Measurements from ENCODE around the gene PDZRN4. TPM values are rescaled to one million over a fixed set of nuclear protein-coding genes. Genes with fewer than 3 reads are reported as not detected.

Gene PDZRN4
- total RNA-seq, 1 donor: not detected

- TF ChIP-seq CTCF (IDR thresholded peaks at IDR 0.05; ENCODE audit: insufficient read depth, low read depth, low read length): no peak
- no peak overlapping the region for H3K4me3 ChIP-seq (ENCODE audit: low read depth, low read length)
- no peak for DNase-seq (ENCODE audit: low read depth)
These were observed 40.1 kb downstream of the PDZRN4 start for GRCh38 chr12:41228066-41228820.

- TF ChIP-seq CTCF (IDR thresholded peaks at IDR 0.05; ENCODE audit: insufficient read depth, low read depth, low read length): no peak
- no peak overlapping the region for H3K4me3 ChIP-seq (ENCODE audit: low read depth, low read length)
- no peak for DNase-seq (ENCODE audit: low read depth)
These were observed 42.6 kb downstream of the PDZRN4 start for GRCh38 chr12:41230756-41231155.

GRCh38 chr12:41234692-41235091, 46.6 kb downstream of the PDZRN4 start:
- H3K4me3 ChIP-seq (ENCODE audit: low read depth, low read length): no peak overlapping the region
- no peak for DNase-seq (ENCODE audit: low read depth)
- TF ChIP-seq CTCF (IDR thresholded peaks at IDR 0.05; ENCODE audit: insufficient read depth, low read depth, low read length): no peak

- no peak for TF ChIP-seq CTCF (IDR thresholded peaks at IDR 0.05; ENCODE audit: insufficient read depth, low read depth, low read length)
- DNase-seq (ENCODE audit: low read depth): no peak
- no peak overlapping the region for H3K4me3 ChIP-seq (ENCODE audit: low read depth, low read length)
These were observed 54.5 kb downstream of the PDZRN4 start for GRCh38 chr12:41242603-41243002.

- DNase-seq (ENCODE audit: low read depth): no peak
- no peak overlapping the region for H3K4me3 ChIP-seq (ENCODE audit: low read depth, low read length)
- TF ChIP-seq CTCF (IDR thresholded peaks at IDR 0.05; ENCODE audit: insufficient read depth, low read depth, low read length): no peak
These were observed 60.3 kb downstream of the PDZRN4 start for GRCh38 chr12:41248391-41248790.

GRCh38 chr12:41250748-41251147, 62.6 kb downstream of the PDZRN4 start:
- TF ChIP-seq CTCF (IDR thresholded peaks at IDR 0.05; ENCODE audit: insufficient read depth, low read depth, low read length): no peak
- DNase-seq (ENCODE audit: low read depth): peak; percentile 1
- H3K4me3 ChIP-seq (ENCODE audit: low read depth, low read length): no peak overlapping the region

All from fibroblast of villous mesenchyme (primary cell).